NCI-H2029 (cell line): Measurements from ENCODE around the gene METRN.

Experiments
- DNase-seq: peaks from one replicate; lab custom pipeline; 2025; lab: John Stamatoyannopoulos, UW

The METRN gene

DNA sequence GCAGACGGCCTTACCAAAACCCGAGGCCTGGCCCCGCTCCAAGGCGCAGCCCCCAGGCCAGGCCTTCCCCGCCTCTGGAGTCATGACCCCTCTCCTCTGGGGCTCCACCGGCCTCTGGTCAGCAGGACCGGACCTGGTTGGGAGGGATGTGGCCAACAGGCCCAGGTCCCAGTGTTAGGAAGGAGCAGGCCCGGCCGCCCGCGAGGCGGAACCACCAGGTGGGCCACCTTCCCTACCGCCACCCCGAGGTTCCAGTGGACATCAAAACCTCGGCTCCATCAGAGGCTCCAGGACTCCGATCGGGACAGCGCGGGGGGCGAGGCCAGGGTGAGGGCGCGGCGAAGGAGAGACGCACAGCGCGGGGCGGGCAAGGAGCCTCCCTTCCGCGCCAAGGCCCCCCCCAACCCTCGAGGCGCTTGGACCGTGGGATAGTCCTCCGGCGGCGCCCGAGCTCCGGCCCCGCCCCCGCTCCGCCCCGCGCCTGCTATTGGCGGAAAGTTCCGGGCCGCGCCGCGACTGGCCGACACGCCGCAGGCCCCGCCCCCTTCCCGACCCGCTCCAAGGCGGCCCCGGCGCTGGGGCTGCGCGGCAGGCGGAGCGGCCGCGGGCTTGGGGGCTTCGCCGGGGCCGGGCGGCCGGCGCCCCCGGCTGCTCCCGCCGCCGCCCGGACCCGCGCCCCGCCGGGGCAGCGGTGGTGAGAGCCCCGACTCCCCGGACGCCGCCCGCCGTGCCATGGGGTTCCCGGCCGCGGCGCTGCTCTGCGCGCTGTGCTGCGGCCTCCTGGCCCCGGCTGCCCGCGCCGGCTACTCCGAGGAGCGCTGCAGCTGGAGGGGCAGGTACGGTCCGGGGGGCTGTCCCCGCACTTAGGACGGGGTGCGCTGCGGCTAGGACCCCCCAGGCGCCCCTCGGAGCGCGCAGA lies at the start of gene METRN:
METRN (plus strand) TSS at position 561 of the 919 bp plus-strand sequence; CDS start at position 733, 172 bp downstream.
- peak; percentile 68 for DNase-seq

DNA sequence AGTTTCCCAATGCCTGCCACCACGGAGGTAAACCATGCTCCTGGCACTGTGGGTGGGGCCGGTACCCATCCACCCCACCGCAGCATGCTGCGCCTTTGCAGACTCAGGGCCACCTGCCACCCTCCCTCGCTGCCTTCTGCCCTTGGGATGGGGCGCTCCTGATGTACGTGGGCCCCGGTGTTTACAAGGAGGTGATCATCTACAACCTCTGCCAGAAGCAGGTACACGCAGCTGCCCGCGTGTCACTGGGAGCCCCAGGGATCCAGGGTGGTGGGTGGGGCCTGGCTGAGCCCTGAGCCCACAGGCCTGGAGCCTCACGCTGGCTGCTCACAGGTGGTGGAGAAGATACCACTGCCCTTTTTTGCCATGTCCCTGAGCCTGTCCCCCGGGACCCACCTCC lies 48.3 kb upstream of the METRN start:
- no peak for DNase-seq

GRCh38 chr16:667113-667779 lies 47.7 kb upstream of the METRN start:
- no peak for DNase-seq

GRCh38 chr16:667780-668518 lies 47.0 kb upstream of the METRN start, which contains the start of gene RHOT2:
RHOT2 (plus strand) TSS chr16:668132; CDS start chr16:668200, 68 bp downstream.
- peak; percentile 78 for DNase-seq

- no peak for DNase-seq
Observed at GRCh38 chr16:668519-669171, 46.3 kb upstream of the METRN start.

GRCh38 chr16:669666-670065 lies 45.3 kb upstream of the METRN start:
- DNase-seq = no peak

DNA sequence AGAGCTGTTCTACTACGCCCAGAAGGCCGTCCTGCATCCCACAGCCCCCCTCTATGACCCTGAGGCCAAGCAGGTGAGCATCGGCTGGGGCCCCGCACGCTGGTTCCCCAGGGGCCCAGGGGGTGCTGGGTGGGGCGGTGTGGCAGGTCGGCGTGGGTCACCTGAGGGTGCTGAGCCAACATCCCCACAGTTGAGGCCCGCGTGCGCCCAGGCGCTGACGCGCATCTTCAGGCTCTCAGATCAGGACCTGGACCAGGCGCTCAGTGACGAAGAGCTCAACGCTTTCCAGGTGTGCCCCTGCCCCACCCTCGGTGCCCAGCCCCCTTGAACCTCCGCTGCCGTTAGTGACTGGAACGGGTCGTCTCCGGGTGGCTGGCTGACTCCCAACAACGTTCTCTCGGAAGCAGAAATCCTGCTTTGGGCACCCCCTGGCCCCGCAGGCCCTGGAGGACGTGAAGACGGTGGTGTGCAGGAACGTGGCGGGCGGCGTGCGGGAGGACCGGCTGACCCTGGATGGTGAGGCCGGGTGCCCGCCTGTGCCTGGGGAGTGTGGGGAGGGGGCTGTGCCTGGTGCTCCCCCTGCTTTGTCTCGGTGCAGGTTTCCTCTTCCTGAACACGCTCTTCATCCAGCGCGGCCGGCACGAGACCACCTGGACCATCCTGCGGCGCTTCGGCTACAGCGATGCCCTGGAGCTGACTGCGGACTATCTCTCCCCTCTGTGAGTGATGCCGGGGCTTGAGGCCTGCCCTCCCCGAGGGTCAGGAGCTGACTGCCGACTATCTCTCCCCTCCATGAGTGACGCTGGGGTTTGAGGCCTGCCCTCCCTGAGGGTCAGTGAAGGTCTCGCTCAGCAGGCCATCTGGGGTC lies 44.2 kb upstream of the METRN start:
- DNase-seq = no peak

GRCh38 chr16:671353-672131 lies 43.4 kb upstream of the METRN start:
- DNase-seq = no peak

- DNase-seq = no peak
Observed at GRCh38 chr16:672371-672770, 42.5 kb upstream of the METRN start.

DNA sequence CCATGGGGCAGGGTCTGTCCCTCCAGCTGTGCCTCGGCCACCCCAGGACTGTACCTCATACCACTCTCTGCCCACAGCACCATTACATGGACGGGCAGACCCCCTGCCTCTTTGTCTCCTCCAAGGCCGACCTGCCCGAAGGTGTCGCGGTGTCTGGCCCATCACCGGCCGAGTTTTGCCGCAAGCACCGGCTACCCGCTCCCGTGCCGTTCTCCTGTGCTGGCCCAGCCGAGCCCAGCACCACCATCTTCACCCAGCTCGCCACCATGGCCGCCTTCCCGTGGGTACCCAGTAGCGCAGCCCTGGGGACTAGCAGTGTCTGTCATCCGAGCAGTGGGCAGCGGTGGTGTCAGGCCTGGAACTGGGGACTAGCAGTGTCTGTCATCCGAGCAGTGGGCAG lies 42.1 kb upstream of the METRN start:
- DNase-seq = no peak

DNA sequence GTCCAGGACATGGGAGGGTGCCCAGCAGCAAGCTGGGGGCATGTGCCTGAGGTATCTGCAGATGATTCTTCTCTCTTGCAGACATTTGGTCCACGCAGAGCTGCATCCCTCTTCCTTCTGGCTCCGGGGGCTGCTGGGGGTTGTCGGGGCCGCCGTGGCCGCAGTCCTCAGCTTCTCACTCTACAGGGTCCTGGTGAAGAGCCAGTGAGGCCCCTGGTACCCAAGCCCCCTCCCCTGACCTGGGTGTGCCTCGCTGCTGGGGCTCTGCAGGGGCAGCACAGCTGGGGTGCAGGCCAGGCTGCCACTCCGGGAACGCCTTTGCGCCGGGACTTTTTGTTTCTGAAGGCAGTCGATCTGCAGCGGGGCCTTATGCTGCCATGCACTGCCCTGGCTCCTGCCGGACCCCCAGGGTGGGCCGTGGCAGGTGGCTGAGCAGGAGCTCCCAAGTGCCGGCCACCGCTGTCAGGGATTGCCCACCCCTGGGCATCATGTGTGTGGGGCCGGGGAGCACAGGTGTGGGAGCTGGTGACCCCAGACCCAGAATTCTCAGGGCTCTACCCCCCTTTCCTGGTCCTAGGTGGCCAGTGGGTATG lies 41.4 kb upstream of the METRN start:
- no peak for DNase-seq

DNA sequence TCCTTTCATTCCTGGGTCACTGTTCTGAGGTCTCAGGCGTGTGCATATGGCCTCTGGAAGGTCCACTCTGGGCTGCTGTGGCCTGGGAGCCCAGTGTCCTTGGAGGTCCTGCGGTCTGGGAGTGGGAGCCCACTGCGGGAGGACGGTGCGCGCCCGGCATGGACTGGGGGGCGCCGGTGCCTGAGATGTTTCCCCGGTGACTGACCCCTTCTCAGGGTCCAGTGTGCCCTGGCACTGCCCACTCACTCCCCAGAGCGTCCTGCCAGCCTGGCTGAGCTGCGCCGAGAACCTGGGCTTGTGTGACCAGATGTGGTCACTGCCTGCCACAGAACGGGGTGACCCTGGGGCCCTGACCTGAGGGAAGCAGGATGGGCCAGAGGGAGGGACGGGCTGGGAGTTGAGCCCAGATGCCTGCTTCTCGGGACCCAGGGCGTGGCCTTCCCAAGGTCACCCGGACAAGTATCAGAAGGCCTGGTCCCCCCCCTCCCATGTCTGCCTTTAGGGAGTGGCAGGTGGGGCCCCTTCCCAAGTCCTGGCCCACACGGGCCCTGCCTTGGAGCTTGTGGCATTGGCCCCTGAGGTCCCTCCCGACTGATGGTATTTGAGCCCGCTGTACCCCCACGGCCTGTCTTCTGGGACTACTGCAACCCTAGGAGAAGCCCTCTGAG lies 40.6 kb upstream of the METRN start:
- no peak for DNase-seq

- DNase-seq = no peak
Observed at GRCh38 chr16:674968-675883, 39.7 kb upstream of the METRN start, which contains the start of gene RHBDL1. RHBDL1 (plus strand) TSS chr16:675671; CDS start chr16:675791, 120 bp downstream.

DNA sequence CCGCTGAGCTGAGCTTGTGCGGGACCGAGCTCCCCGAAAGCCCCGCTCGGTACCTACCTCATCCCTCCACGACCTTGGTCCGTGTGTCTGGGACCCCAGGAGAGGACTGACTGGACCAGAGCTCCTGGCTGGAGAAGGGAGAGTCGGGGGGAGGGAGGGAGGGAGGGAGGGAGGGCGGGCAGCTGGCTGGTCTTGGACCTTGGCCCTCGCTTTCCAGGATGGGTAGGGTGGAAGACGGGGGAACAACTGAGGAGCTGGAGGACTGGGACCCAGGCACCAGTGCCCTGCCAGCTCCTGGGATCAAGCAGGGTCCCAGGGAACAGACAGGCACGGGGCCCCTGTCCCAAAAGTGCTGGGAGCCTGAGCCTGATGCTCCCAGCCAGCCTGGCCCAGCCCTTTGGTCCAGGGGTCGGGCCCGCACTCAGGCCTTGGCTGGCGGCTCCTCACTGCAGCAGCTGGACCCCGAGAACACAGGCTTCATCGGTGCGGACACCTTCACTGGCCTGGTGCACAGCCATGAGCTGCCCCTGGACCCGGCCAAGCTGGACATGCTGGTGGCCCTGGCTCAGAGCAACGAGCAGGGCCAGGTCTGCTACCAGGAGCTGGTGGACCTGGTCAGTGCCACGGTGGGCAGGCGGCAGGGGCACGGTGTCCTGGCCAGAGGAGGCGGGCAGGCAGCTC lies 38.9 kb upstream of the METRN start:
- no peak for DNase-seq

GRCh38 chr16:676565-676902 lies 38.4 kb upstream of the METRN start:
- DNase-seq = no peak

- peak; percentile 49 for DNase-seq
Observed at GRCh38 chr16:676913-677312, 38.0 kb upstream of the METRN start.
